ENCODE data around the gene HOXA10.

HOXA10 gene

GRCh38 chr7:27178366-27178765 is 4.2 kb upstream of the HOXA10 start:
- DNase-seq = no peak

DNA sequence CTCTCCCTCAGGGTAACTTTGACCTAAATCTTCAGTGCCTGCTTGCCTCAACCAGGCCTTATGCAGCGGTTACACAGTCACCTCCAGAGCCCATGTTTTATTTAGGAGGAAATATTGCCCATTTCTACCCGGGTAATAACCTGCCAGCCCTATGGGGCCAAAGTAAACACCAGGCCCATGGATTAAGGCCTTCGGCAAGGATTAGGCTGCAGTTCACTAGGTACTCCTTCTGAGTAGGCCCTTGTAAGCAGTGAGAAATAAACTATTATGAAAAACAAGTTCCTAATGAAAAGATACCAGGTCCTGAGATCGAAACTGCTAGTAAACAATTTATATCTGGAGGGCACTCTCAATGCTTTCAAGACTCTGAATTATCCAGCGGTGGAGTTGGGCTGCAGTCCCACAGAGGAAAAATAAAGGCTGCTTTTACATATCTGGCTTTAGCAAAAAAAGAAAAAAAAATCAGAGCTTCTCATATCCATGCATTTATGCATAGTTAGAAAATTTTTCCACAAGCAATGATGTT is 3.7 kb upstream of the HOXA10 start:
- DNase-seq = no peak

GRCh38 chr7:27176962-27177794 is 3.1 kb upstream of the HOXA10 start:
- DNase-seq = no peak

GRCh38 chr7:27176524-27176845 is 2.4 kb upstream of the HOXA10 start:
- DNase-seq = no peak

DNA sequence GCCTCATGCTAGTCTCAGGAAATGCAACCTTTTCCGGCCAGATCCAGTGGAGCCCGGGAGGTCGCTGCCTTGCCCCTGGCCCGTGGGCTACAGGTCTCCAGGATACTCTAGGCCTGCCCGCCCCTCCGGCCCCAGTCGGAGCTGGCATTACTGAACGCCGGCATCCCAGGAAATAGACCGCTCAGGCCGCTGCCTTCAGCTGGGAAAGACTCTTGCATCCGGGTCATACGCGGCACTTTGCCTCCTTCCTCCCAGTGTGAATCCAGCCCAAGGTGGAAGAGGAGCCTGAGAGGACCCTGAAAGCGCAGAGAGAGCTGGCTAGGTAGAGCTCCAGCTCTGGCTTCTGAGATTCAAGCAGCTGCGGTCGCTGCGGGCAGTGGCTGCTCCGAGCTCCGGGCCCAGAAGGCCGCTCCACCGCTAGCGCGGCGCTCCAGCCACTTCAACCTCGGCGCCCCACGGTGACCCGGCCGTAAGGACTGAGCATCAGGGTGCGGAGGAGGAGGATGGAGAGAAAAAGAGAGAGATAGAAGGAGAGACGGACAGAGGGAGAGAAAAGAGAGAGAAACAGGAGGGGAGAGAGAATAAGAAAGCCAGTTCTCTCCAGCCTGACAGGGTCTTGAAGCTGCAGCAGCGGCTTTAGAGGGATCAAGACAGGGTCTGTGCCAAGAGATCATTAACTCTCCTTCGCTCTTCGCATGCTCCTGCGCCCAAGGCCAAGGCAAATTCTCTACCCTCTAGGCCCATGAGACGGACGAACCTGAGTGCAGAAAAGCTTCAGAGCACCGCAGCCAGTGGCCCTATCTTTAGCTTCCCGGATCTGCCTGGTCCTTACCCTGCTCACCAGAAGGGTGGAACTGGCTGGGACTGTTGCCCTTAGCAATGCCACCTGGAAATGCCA is 1.8 kb upstream of the HOXA10 start:
- DNase-seq = no peak

- no peak for DNase-seq
Observed at GRCh38 chr7:27174874-27175625, 930 bp upstream of the HOXA10 start.

DNA sequence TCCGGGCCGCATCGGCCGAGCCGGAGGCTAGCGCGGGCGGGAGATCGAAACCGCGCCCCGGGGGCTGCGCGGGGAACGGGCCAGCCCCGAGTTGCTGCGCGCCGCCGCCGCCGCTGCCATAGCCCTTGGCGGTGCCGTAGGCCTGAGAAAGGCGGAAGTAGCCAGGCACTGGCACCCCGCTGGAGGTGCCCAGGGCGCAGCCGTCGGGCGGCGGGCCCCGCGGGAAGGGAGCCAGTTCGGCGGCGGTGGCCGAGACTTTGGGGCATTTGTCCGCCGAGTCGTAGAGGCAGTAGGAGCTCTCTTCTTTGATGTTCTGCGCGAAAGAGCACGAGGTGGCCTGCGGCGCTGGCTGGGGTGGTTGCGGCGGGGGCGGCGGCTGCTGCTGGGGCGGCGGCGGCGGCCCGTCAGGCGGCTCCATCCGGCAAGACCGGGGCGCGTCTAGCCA is 587 bp downstream of the HOXA10 start:
- no peak for DNase-seq

- DNase-seq = no peak
Observed at GRCh38 chr7:27172823-27173510, 1.2 kb downstream of the HOXA10 start.

- no peak for DNase-seq
Observed at GRCh38 chr7:27172315-27172774, 1.8 kb downstream of the HOXA10 start.

DNA sequence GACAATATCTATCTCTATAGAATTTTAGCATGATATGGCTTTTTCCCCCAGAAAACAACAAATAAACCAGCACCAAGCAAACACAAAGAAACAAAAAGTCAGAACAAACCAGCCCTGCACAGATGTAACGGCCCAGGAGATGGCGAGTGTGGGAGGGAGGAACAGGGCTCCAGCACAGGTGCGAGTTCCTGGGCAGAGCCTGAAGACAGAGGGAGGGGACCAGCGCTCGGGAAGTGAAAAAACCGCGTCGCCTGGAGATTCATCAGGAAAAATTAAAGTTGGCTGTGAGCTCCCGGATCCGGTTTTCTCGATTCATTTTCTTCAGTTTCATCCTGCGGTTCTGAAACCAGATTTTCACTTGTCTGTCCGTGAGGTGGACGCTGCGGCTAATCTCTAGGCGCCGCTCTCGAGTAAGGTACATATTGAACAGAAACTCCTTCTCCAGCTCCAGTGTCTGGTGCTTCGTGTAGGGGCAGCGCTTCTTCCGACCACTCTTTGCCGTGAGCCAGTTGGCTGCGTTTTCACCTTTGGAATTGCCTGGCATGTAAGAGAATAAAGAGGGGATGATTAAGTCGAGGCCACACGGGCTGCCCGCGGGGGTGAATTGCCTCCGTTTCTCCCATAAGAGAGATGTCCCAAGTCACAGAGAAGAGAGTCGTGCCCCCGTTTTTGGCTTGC is 2.3 kb downstream of the HOXA10 start:
- no peak for DNase-seq

GRCh38 chr7:27171325-27171636 is 2.8 kb downstream of the HOXA10 start:
- no peak for DNase-seq

GRCh38 chr7:27170426-27171324 is 3.4 kb downstream of the HOXA10 start:
- no peak for DNase-seq

GRCh38 chr7:27169658-27170425 is 4.3 kb downstream of the HOXA10 start:
- no peak for DNase-seq

- DNase-seq = no peak
Observed at GRCh38 chr7:27168265-27168947, 5.7 kb downstream of the HOXA10 start.

GRCh38 chr7:27167916-27168264 is 6.2 kb downstream of the HOXA10 start:
- no peak for DNase-seq

DNA sequence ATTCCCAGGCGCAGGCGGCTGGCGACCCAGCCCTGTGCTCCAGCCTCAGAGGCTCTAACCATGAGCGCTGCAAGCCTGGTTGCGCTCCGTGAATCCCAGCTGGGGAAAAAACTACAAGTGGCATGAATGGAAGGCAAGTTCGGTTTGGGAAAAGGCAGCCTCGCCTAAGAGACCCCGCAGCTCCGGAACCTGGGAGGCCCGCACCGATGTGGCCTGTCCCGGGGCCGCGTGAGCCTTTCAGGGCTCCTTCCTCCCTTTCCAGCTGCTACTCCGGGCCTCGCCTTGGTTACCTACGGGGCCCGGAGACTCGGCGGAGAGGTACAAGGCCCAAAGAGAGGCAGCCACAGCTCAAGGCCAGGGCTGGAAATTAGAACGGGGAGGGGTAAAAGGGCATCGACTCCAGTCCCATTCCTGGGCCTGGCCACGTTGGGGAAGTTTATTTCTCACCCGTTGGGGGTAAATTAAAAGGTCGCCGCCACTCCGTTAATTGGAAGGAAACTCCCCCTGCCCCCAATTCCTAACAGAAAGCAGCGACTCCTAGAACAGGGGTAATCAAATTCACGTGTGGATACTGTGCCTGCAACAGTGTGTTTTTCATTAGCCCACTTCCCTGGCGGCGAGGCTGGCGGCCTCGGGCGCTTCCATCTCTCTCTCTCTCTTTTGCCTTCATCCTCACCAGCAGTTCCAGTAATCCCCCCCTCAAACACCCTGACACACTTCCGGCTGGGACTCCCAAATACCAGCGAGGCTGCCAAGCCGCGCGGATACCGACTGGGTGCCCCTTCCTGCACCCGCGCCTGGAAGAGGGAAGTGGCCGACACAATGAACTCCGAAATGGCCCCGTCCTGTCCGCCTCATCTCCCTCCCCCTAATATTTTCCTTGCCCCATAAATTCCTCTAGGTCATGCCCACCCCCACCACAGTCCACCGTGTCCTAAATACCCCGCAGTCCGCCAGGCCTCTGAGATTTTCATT is 7.3 kb downstream of the HOXA10 start:
- DNase-seq = no peak

DNA sequence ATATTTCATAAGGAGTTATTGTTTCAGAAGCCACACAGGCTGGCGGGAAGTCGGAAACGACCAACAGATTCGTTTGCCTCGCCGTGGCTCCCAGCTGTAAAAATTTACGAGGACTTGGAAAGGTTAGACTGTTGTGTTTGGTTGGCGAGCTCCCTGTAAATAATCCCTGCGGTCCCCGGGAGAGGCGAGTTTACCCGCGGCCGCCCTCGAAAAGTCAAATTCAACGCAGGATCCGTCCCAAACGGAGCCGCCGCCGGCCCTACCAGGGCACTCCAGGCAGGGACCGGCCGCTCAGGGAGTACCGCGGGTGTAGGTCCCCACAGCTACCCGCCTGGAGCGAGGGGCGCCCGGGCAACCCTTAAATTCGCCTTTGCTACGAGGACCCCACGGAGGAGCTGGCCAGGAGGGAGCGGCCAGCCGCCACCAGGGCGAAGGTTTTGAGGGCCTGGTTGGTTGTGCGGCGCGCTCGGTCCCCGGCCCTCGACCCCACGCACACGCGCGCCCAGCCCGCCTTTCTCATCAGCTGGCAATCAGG is 8.1 kb downstream of the HOXA10 start:
- DNase-seq = no peak
